Common myeloid progenitor, CD34-positive (primary cell): ENCODE results near the gene NCF4.

Source experiments
- CTCF ChIA-PET: fragments of 350-600 bp; sonication (Branson Sonifier 250); formaldehyde crosslinking; loops from one replicate; lab custom pipeline; 2021; ENCODE audit warnings: antibody characterized with exemption; lab: Charles Lee
- POLR2A ChIA-PET: fragments of 350-600 bp; sonication (Branson Sonifier 250); formaldehyde crosslinking; loops from one replicate; lab custom pipeline; 2021; ENCODE audit warnings: antibody characterized with exemption; lab: Charles Lee
- DNase-seq, 3 donors: peaks; one replicate each; pipeline versions ENCODE4 v3.0.0 to v3.0.0-alpha.2; 2013
- H3K27ac ChIP-seq, 2 experiments: 1 replicate in 1 of 2; 2 replicates in 1 of 2; pipeline ENCODE4 v1.7.0; 2013; ENCODE audit warnings: inconsistent platforms in 2 of 2, low read length in 2 of 2, mild to moderate bottlenecking in 2 of 2, low read depth in 1 of 2, moderate library complexity in 1 of 2; ENCODE audit not compliant: severe bottlenecking in 2 of 2, insufficient read depth in 1 of 2, poor library complexity in 1 of 2
- H3K27me3 ChIP-seq, 5 experiments: replicated peaks in 2 of 5; 1 replicate in 3 of 5; 2 replicates in 2 of 5; pipeline versions ENCODE4 v1.6.1 to v1.7.0; 2013; ENCODE audit warnings: low read length in 4 of 5, mild to moderate bottlenecking in 2 of 5, moderate library complexity in 2 of 5, inconsistent platforms in 1 of 5; ENCODE audit not compliant: insufficient read depth in 5 of 5, control insufficient read depth in 4 of 5
- H3K36me3 ChIP-seq, 4 experiments: 1 replicate in 2 of 4; 2 replicates in 2 of 4; pipeline versions ENCODE4 v1.6.1 to v1.7.0; 2013; ENCODE audit warnings: low read length in 3 of 4, control low read depth in 1 of 4, mild to moderate bottlenecking in 1 of 4; ENCODE audit not compliant: control insufficient read depth in 4 of 4, insufficient read depth in 4 of 4
- H3K4me1 ChIP-seq, 4 experiments: 1 replicate in 3 of 4; 2 replicates in 1 of 4; pipeline versions ENCODE4 v1.6.1 to v1.7.1; 2013; ENCODE audit warnings: low read length in 3 of 4, mild to moderate bottlenecking in 3 of 4, control low read depth in 1 of 4, inconsistent platforms in 1 of 4, moderate library complexity in 1 of 4; ENCODE audit not compliant: control insufficient read depth in 4 of 4, insufficient read depth in 4 of 4; ENCODE audit errors: control extremely low read depth in 1 of 4
- H3K4me3 ChIP-seq, 7 experiments: 1 replicate in 4 of 7; 2 replicates in 3 of 7; pipeline versions ENCODE4 v1.5.1 to v1.7.0; 2013; ENCODE audit warnings: mild to moderate bottlenecking in 7 of 7, low read length in 6 of 7, moderate library complexity in 6 of 7, inconsistent platforms in 2 of 7, low read depth in 2 of 7, control low read depth in 1 of 7; ENCODE audit not compliant: insufficient read depth in 4 of 7, control insufficient read depth in 1 of 7; ENCODE audit errors: extremely low read depth in 1 of 7
- H3K9me3 ChIP-seq, 5 experiments: 1 replicate in 4 of 5; 2 replicates in 1 of 5; pipeline versions ENCODE4 v1.6.1 to v1.7.1; 2013; ENCODE audit warnings: low read length in 4 of 5, mild to moderate bottlenecking in 2 of 5, inconsistent platforms in 1 of 5, low read depth in 1 of 5, moderate library complexity in 1 of 5; ENCODE audit not compliant: control insufficient read depth in 4 of 5, insufficient read depth in 2 of 5; ENCODE audit errors: control extremely low read depth in 1 of 5
- WGBS: methylation state at CpG from one replicate; pipeline ENCODE4 v1.1.5; 2013; ENCODE audit not compliant: insufficient coverage; 5-methylcytosine and 5-hydroxymethylcytosine counted together

Gene NCF4

GRCh38 chr22:36871669-36872081, 10.9 kb downstream of the NCF4 start:
- ChIA-PET CTCF (interaction anchor here (1.0 to 1.6 kb wide), 3 partner anchors 16 to 106 kb away, joined by 4 to 5 read pairs (median 4); no protein-coding TSS in a partner anchor), POLR2A (no interaction called here)
- Histone ChIP-seq H3K4me3 (no peak overlapping the region), H3K36me3 (peaks cover 2 to 98% (median 50%) of the 10 kb centered on the region in 4 experiments), H3K4me1 (peaks cover 0 to 17% (median 17%) of the 10 kb centered on the region in 4 experiments), H3K27ac (peak overlapping the region in 1 of 2 experiments; percentile 45), H3K9me3 (no peaks in the 10 kb centered on the region), H3K27me3 (no peaks in the 10 kb centered on the region)
- 97% methylated on average over 6 of the region's 11 CpGs for WGBS
- DNase-seq: no peak

- Histone ChIP-seq H3K4me1 (peaks cover 0 to 17% (median 17%) of the 10 kb centered on the region in 4 experiments), H3K27ac (peak overlapping the region in 1 of 2 experiments; percentile 45), H3K36me3 (peaks cover 2 to 98% (median 49%) of the 10 kb centered on the region in 4 experiments), H3K27me3 (no peaks in the 10 kb centered on the region), H3K9me3 (no peaks in the 10 kb centered on the region), H3K4me3 (no peak overlapping the region)
- DNase-seq: peak in 2 of 3 donors; percentile 55 to 64
- CTCF ChIA-PET: interaction anchor here (1.0 to 1.6 kb wide), 2 partner anchors 16 to 50 kb away, joined by 4 read pairs; no protein-coding TSS in a partner anchor
- WGBS: 100% methylated on average over 1 of the region's 3 CpGs
- POLR2A ChIA-PET: no interaction called here
These were observed 11.3 kb downstream of the NCF4 start for GRCh38 chr22:36872084-36872483.

DNA sequence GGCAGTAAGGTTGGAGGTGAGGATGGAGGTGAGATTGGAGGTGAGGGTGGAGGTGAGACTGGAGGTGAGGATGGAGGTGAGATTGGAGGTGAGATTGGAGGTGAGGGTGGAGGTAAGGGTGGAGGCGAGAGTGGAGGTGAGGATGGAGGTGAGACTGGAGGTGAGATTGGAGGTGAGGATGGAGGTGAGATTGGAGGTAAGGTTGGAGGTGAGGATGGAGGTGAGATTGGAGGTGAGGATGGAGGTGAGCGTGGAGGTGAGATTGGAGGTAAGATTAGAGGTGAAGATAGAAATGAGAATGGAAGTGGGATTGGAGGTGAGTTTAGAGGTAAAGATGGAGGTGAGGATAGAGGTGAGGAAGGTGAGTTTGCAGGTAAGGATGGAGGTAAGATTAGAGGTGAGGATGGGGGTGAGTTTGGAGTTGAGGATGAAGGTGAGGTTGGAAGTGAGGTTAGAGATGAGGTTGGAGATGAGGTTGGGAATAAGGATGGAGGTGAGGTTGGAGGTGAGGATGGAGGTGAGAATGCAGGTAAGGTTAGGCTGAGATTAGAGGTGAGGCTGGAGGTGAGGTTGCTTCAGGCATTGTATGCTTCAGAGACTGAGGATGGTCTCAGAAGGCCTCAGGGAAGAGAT, 12.2 kb downstream of the NCF4 start:
- 100% methylated on average over 2 of the region's 2 CpGs for WGBS
- Histone ChIP-seq H3K9me3 (no peaks in the 10 kb centered on the region), H3K27ac (peak overlapping the region in 1 of 2 experiments; percentile 70), H3K4me3 (no peak overlapping the region), H3K4me1 (peaks cover 0 to 17% (median 17%) of the 10 kb centered on the region in 4 experiments), H3K27me3 (no peaks in the 10 kb centered on the region), H3K36me3 (peaks cover 2 to 98% (median 46%) of the 10 kb centered on the region in 4 experiments)
- ChIA-PET CTCF (interaction anchor here (1.0 to 1.4 kb wide), 4 partner anchors 15 to 110 kb away, joined by 3 to 6 read pairs (median 4); no protein-coding TSS in a partner anchor), POLR2A (no interaction called here)
- no peak for DNase-seq

DNA sequence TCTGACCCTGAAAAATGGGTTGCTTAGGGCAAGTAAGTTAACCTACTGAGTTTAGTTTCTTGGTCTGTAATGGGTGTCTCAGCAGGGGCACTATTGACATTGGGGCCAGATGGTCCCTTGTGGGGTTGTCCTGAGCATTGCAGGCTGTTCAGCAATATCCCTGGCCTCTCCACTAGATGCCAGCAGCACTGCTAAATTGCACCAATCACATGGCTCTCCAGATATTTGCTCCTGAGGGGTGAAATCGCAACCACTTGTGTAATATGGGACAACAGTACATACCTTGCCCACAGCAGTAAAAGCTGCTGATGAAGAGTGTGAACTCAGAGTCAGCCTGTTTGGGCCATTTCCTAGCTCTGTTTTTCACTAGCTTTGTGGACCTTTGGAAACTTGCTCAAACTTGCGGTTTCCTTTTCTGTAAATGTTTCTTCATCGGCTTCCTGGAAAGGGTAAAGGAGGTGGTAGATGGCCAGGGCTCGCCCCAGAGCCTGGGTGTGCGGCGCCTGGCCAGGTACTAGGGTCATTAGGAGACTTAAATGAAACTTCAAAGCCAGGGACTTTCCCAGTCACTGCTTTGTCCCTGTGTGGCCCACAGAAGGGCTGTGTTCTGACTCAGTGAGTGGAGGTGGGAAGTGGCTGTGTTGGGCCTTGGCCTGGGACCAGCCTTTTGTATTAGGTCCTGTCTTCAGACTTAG, 13.0 kb downstream of the NCF4 start:
- Histone ChIP-seq H3K4me3 (no peak overlapping the region), H3K27ac (peak overlapping the region in 1 of 2 experiments; percentile 70), H3K4me1 (peaks cover 0 to 17% (median 17%) of the 10 kb centered on the region in 4 experiments), H3K9me3 (no peaks in the 10 kb centered on the region), H3K27me3 (no peaks in the 10 kb centered on the region), H3K36me3 (peaks cover 2 to 98% (median 45%) of the 10 kb centered on the region in 4 experiments)
- ChIA-PET POLR2A (no interaction called here), CTCF (interaction anchor here (0.7 to 1.4 kb wide), 9 partner anchors 16 to 109 kb away, joined by 3 to 6 read pairs (median 4); partner anchors contain the start of gene CSF2RB)
- 60% methylated on average over 3 of the region's 6 CpGs for WGBS
- DNase-seq: peak; percentile 60 to 85 (median 80)

DNA sequence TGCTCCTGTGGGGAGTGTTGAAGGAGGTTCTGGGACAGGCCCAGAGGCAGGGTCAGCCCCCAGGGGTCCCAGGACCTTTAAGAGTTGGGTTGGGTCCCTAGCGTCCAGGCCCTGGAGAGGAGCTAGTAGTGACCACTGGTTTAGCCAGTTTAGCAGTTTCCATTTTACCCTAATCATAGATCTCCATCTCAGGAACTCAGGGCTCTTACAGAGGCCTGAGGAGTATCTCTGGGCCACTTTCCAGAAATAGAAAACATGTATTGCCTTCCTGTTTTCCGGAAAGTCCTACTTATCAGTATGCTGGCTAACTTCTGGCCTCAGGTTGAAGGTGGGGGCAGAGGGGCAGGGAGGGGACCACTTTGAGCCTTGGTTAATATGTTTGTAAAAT, 13.5 kb downstream of the NCF4 start:
- peaks cover 0 to 17% (median 17%) of the 10 kb centered on the region in 4 experiments for H3K4me1 ChIP-seq
- no peaks in the 10 kb centered on the region for H3K9me3 ChIP-seq
- H3K27me3 ChIP-seq: no peaks in the 10 kb centered on the region
- POLR2A ChIA-PET: no interaction called here
- H3K4me3 ChIP-seq: no peak overlapping the region
- peaks cover 2 to 97% (median 43%) of the 10 kb centered on the region in 4 experiments for H3K36me3 ChIP-seq
- H3K27ac ChIP-seq: peak overlapping the region in 1 of 2 experiments; percentile 70
- CTCF ChIA-PET: interaction anchor here (0.7 to 1.4 kb wide), 8 partner anchors 18 to 109 kb away, joined by 3 to 5 read pairs (median 4); partner anchors contain the start of gene CSF2RB
- WGBS: 55% methylated on average over 1 of the region's 2 CpGs
- DNase-seq: no peak

GRCh38 chr22:36874736-36875135, 13.9 kb downstream of the NCF4 start:
- ChIA-PET CTCF (interaction anchor here (1.0 to 1.4 kb wide), 4 partner anchors 23 to 56 kb away, joined by 3 to 5 read pairs (median 4); no protein-coding TSS in a partner anchor), POLR2A (no interaction called here)
- Histone ChIP-seq H3K27ac (peak overlapping the region in 1 of 2 experiments; percentile 70), H3K9me3 (peaks cover 0 to under 1% (median 0%) of the 10 kb centered on the region in 5 experiments), H3K36me3 (peaks cover 2 to 94% (median 43%) of the 10 kb centered on the region in 4 experiments), H3K27me3 (no peaks in the 10 kb centered on the region), H3K4me1 (peaks cover 0 to 17% (median 17%) of the 10 kb centered on the region in 4 experiments), H3K4me3 (no peak overlapping the region)
- WGBS: 100% methylated on average over 3 of the region's 9 CpGs
- DNase-seq: no peak
